Stimulated activated CD8-positive, alpha-beta memory T cell treated with anti-CD3 and anti-CD28 coated beads, Interleukin-12 subunit alpha, Interleukin-12 subunit beta, amount 100 ng/mL, for 24 hours (primary cell): ENCODE measurements around the gene RCE1.

ENCODE experiments used
- DNase-seq: peaks from one replicate; pipeline ENCODE4 v3.0.0-alpha.2; 2020; ENCODE audit errors: extremely low read depth

The RCE1 gene

DNA sequence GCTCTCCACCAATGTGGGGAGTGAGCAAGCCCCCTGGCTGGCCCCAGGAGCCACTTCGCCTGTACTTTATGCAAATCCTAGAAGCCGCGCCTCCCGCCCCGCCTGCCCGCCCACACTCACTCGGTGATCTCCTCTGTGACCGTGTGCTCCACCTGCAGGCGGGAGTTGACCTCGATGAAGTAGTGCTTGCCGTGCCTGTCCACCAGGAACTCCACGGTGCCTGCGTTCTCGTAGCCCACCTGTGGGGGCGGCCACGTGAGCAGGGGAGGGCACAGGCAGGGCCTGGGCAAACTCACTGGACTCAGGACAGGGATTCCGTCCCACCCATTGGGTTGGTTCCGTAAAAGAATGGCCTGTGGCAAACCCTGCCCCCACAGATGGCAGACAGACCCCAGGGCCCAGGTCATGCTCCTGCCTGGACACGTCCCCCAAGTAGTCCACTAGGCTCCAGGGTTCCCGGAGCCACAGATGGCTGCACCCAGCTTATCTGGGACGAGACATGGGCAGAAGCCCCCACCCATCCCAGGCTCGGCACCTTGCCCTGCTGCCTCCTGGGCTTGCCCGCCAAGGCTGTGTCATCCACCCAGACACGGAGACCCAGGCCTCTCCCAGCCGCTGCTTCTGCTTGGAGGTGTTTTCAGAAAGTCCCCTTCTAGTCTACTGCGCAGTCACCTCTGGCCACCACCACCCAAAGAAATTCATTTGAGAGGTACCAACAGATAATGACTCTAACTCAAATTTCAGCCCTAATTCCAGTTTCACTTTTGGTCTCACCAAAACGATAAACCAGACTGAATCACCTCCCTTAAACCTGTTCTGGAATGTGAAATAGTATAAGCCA lies 25.7 kb downstream of the RCE1 start:
- DNase-seq, result peak; percentile 49

DNA sequence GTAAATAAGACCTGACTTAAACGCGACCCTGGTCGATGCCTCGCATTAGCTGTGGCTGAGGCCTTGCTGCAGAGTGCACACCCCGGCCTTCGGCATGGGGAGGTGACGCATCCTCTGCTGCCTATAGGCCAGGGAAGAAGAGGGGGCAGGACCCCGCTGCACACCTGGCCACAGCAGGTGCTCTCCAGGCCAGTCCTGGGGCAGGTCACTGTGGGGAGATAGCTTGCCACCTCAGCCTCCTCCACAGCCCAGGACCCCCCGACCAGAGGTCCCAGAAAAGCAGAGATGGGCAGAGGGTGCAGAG lies 26.3 kb downstream of the RCE1 start:
- DNase-seq, result no peak

DNA sequence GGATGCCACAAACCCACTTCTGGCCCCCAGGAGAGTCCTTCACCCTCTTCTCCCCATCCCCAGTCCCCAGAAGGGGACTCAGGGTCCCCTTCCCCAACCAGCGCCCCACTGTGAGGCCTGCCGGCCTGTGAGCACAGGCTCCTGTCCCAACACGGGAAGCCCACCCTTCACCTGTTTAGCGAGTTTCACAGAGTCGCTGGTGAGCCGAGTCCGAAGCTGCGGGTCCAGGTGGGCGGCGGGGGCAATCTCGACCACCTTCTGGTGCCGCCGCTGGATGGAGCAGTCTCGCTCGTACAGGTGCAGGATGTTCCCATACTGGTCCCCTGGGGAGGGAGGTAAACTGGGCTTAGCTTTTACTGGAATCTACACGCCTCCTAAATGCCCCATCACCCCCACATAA lies 26.9 kb downstream of the RCE1 start:
- DNase-seq, result no peak

DNA sequence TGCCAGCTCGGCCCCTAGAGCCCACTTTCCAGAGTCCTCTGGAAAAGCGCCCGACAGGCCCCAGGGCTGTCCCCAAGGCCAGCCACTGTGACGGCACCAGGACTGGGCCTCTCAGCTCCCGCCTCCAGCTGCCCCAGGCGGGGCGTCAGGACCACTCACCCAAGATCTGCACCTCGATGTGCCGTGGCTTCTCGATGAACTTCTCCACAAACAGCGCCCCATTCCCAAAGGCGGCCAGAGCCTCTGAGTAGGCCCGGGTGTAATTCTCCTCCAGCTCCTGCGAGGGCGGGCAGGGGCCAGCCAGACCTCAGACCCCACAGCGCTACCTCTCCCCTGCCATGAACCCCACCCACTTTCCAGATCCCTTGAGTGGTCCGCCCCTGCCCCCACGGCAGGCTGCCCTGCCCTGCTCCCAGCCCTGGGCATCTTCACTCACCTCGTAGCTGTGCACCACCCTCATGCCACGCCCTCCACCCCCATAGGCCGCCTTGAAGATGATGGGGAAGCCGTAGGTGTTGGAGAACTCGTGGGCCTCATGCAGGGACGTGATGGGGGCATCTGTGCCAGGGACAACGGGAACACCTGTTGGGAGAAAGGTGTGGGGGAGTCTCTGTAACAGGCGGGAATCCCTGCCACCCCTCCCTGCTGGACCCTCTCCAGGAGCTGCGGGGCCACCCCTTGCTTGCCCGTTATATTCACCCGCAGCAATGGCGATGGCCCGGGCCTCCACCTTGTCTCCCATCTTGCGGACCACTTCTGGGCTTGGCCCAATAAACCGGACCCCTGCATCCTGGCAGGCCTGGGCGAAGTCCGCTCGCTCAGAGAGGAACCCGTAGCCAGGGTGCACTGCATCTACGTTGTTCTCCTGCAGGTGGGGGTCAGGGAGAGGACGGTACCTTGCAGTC lies 27.6 kb downstream of the RCE1 start:
- DNase-seq, result no peak

DNA sequence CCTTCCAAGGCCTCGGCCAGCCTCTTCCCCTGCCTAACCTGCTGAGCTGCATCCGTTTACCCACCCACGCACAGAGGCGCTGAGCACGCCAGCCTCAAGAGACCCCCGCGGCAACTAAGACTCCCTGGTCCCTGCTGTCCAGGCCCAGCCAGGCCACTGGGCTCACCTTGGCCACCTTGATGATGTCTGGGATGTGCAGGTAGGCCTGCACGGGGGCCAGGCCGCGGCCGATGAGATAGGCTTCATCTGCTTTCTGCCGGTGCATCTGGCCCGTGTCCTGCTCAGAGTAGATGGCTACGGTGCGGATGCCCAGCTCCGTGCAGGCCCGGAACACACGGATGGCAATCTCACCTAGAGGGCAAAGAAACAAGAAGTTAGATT lies 28.3 kb downstream of the RCE1 start:
- DNase-seq, result no peak

DNA sequence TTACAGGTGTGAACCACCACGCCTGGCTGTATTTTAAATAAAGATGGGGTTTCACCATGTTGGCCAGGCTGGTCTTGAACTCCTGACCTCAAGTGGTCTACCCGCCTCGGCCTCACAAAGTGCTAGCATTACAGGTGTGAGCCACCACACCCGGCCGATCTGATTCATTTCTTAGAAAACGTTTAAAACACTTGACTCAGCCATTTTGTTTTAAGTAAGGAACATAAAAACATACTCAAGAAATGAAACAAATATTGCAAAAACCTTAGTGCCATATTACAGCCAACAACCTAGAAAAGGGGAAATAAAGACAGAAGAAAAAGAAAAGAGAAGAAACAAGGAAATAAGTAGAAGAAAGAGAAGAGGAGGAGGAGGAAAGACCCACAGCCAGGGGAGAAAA lies 31.0 kb downstream of the RCE1 start:
- no peak for DNase-seq

DNA sequence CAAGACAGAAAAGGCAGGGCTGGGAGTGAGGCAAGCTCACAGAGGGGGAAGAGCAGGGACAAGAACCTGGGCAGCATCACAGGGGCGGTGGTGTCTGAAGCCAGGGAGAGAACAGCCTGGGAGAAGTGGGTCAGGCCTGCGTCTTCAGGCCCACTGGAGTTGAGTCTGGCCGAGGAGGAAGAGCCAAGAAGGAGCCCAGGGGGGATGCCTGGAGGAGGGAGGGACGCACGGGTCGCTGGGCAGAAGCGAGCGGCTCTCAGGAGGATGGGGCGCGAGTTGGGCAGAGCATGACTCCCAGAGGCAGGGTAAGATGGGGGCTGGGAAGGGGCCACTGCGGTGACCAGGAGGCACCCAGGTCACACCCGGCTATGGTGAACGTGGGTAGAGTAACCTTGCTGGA lies 32.1 kb downstream of the RCE1 start:
- DNase-seq, result no peak

DNA sequence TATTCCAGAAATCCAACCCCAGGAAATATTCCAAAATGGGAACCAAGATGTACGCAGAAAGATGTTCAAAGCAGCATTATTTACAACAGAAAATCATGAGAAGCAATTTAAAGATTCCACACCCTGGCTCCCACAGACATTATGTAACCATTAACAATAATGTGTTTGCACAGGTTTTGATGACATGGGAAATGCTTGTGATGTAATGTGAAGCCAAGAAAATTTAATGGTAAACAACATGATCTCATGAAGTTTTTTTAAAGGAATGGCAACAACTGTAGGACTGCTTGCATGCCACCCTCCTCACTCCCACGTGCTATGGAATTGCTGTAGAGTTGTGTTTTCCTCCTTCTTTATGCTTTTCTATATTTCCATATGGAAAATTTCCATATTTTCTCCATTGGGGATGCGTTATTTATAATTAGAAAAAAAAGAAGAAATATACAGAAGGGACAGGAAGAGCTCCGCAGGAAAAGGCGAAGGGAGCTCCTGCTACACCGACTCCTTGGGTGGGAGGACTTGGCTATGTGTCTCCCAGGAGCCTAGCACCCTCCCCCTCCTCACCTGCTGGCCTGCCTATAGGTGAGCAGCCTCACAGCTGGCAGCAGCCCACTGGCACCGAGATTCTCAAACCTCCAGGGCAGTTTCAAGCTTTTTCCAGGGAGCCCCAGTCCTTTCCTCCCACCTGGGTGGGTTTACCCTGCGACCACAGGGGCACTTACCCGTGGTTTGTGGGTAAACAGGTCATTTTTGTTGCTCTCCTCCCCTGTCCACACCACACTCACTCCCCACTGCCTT lies 34.5 kb downstream of the RCE1 start:
- DNase-seq, result no peak

DNA sequence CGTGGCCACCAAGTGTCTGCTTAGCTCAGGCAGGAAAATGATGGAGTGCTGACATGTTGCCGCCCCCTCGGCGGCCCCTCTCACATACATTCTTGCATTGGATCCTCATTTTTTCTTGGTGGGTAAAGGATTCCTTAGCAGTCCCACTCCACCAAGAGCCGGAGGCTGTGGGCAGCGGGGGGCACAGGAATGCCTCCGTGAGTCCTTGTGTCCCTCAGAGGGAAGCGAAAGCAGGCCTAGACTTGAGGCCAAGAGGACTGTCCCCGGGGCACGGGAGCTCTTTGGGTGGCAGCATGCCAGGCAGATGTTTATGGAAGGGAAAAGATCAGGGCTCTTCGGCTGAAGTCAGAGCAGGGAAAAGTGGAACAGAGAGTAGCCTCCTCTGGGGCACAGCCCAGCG lies 35.2 kb downstream of the RCE1 start:
- no peak for DNase-seq

DNA sequence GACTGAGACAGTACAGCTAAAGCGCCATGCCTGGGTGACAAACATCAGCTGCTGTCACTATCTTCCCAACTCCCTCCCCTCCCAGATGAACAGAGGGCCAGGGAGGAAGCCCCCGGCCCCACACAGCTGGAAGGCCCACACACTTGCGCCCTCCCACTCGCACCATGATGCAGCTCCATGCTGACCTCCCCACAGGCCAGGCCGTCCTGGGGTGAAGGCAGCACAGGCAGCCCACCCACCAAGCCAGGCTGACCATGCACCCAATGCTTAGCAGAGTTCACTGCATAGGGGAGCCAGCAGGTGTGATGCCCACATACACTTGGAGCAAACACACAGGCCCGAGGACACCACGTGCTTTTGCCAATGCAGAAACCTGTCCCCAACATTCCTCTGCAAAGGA lies 35.8 kb downstream of the RCE1 start:
- DNase-seq, result no peak

DNA sequence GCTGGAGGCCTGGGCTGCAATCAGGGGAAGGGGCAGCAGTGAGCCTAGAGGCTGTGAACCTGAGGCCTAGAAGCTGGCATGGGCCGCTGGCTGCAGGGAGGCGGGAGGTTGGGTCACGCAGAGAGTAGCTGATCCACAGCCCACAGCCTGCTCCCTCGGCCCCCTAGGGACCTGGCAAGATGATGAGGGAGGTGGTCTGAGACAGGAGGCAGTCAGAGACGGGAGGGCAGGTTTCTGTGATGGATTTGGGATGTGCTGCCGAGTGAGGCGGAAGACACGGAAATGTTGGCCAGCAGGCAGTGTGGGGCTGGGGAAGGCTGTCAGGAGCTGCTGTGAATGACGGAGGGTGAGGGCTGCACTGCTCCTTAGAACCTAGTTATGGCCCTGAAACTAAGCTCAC lies 36.3 kb downstream of the RCE1 start:
- no peak for DNase-seq

DNA sequence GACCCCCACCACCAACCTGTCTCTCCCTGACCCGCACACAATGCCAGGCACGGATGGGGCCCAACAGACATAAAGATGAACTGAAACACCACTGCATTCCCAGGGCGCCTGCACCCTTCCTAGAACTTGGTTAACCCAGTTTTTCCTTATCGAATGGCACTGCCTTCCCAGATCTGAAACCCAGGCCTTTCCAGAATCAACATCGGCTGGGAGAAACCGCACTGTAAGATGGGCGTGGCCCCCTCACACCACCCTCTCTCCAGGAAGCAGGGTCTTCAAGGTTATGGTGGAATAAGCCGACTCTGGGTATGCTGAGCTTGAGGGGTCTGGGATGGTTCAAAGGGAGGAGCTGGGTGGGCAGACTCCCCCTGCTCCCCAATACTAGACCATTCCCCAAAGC lies 36.8 kb downstream of the RCE1 start:
- no peak for DNase-seq

DNA sequence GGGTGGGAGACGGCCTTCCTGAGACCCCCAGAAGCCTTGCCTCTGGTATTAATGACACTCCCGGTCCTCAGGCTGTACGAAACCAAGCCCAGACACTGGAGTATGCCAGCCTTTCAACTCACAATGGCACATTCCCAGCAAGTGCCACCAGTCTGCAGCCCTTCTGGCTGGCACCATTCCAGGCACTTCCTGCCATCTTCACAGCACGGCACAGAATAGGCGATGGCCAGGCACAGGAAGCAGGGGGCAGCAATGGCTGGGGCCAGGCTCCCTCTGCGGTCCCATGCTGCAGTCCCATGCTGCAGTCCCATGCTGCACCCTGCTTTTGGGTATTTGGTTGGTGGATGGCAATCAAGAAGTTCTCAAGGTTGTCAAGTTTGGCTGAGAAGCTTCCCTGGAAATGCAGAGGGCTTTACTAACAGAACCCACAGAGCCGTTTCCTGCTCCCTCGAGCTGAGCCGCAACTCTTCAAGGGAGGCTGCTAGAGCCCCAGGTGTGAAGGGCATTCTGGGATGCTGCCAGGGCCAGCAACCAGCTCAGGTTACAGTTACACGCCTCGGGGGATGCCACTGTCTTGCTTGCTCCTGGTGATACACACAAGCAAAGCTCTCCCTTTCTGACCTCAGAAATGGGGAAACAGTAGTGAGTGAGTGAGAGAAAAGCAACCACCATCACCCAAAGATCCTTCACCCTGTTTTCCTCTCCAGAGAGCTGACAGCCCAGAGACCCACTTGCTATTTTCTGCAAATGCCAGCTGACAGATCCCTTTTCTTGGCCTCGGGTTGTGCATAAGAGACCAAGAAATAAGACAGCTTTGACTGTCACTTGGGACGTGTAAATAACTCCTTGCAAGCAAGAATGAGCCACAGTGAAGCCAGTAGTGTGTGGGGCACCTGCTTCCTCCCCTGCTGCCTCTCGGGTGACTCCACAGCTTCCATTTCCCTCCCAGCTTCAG lies 37.5 kb downstream of the RCE1 start:
- DNase-seq, result no peak

DNA sequence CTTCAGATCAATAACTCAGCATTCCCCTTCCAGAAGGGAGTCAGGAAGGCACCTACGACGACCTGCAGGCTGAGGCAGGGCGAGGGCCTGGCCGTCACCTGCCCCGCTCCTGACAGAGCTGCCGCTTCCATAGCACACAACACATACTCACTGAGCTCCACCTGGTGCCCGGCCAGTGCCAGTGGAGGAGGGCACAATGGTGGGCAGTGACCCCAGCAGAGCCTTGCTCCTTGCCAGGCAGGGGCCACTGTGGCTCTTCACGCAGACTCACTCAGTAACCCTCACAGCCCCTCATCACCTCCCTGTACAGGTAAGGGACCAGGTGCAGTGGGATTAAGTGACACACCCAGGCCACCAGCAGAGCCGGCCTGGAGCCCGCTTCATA lies 38.2 kb downstream of the RCE1 start:
- no peak for DNase-seq

DNA sequence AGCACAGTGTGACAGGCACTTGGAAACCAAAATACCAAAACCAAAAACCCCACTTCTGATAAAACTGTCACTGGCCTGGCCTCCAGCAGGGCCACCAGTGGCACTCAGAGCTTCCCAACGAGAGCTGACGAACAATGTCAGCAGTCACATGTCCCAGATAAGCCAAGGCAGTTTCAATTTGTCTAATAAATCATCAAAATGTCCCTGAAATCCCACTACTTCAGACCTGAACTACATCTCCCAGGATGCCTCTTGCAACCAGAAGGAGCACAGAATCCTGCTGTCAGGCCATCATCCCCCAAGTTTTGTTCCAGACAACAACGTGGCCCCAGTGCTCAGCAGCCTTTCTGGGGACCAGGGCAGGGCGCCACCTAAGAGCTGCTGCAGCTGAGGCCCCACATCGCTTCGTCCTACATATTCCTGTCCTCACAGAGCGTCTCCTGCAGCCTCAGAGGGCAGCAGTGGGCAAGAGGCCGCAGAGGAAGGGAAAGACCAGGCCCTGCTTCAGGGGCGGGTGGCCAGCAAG lies 38.7 kb downstream of the RCE1 start:
- no peak for DNase-seq

DNA sequence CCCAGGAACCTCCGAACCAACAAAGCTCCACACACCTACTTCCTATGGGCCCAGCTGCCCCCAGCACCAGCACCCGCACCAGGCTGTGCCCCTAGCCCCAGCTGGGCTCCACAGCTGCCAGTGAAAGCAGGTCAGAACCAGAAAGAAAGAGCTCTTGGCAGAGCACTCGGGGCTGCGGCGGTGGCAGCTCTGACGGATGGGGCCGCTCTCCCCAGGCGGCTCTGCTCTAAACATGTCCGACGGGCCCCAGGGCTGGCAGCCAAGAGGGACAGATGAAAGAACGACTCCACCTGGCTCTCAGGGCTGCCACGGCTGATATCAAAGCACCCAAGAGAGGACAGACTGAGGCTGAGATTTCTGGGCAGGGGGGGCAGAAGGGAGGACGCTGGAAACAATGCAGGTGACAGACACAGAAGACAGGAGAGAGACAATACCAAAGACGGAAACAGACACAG lies 39.3 kb downstream of the RCE1 start:
- DNase-seq, result no peak

DNA sequence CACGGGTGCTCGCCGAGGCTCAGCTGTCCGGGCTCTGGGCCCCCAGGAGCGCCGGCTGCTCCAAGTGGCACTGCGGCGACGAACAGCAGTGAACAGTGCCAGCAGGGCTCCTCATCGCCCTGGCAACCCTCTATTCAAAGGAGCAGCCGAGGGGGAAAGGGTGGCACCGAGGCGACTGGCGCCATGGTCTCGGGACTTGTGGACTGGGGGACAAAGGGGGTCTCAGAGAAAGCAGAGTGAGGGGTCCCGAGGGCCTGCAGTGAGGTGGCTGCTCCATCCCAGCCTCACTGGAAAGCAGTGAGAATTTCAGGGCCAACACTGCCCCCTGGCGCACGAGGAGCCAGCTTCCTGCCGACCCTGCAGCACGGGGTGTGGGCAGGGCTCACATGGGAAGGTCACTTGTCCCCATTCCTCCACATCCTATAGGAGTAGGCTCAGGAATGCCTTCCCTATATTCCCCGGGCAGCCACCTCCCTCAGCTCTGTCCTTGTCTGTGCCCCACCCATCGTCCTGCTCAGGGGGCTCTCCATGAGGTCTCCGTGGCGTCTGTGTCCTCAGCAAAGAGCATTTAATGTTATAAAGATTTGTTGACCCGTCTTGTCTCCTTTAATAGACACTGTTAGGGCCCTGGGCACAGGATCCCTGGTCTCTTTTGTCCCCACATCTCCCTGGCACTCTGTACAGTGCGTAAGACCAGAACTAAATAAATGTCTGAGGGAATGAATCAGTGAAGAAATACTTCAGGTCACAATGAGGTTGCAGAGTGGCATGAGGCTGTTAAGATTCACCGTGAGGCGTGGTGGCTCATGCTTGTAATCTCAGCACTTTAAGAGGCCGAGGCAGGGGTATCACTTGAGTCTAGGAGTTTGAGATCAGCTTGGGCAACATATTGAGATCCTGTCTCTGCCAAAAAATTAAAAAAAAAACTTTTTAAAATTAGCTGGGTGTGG lies 40.0 kb downstream of the RCE1 start:
- peak; percentile 25 for DNase-seq

DNA sequence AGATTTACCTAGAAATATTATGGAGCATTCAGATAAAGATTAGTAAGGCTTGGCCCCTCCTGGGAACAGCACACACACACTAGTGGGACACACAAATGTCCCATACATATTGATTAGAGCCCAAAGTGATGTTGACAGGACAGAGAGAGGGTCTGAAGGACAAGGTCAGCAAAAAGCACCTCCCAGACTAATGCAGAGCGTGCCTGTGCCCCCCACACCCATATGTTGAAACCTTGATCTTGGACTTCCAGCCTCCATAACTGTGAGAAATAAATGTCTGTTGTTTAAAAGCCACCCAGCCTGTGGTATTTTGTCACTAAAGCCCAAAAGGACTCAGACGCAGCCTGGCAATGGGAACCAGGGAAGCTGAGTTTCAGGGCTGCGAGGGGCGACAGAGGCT lies 41.2 kb downstream of the RCE1 start:
- no peak for DNase-seq

DNA sequence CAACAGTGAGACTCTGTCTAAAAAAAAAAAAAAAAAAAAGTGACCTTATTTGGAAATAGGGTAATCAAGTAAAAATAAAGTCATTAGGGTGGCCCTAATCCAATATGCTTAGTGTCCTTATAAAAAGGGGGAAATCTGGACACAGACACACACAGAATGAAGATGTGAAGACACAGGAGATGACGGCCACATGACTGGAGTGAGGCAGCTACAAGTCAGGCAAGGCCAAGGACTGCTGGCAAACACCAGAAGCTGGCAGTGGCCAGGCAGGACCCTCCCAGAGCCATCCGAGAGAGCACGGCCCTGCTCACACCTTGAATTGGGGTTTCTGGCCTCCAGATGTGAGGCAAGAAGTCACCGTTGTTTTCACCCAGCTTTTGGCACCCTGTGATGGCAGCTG lies 42.2 kb downstream of the RCE1 start:
- DNase-seq, result no peak

DNA sequence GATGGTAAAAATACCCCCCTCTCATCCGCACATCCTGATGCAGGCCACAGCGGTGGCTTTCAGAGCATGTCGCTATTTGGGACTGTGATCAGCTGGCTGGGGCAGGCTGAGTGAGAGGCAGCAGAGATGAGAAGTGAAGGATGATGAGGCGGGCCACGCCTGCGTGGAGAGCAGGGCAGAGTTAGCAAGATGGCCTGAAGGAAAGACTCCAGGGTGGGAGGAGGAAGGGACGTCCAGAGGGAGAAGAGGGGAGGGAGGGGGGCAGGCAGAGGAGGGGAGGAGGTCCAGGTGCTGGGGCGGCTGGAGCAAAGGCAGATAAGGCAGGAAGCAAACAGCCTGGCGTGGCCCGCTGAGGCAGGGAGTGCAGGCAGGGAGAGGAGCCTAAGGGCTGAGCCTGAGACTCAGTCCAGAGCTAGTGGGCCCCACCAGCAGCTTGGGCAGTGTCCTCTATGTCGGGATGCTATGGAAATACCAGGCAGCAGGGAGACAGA lies 42.8 kb downstream of the RCE1 start:
- DNase-seq, result no peak
